Activated naive CD8-positive, alpha-beta T cell treated with anti-CD3 and anti-CD28 coated beads for 36 hours (primary cell): ENCODE measurements around the gene NOM1. TPM values are rescaled to one million over a fixed set of nuclear protein-coding genes. Genes with fewer than 3 reads are reported as not detected.
"Not testable (repeated sequence)": the region's sequence is repeated elsewhere in the genome, so short reads cannot be mapped to it uniquely, and the experiment has no call there.

ENCODE experiments used
- DNase-seq: peaks from one replicate; pipeline ENCODE4 v3.0.0; 2021
- H3K27ac Mint-ChIP-seq: one replicate; pipeline ENCODE4 v1.8.0; 2022; ENCODE audit warnings: mild to moderate bottlenecking, moderate library complexity, mixed read lengths
- H3K27me3 Mint-ChIP-seq: one replicate; pipeline ENCODE4 v1.8.0; 2022; ENCODE audit warnings: mild to moderate bottlenecking, mixed read lengths
- H3K36me3 Mint-ChIP-seq: one replicate; pipeline ENCODE4 v1.8.0; 2021; ENCODE audit warnings: mild to moderate bottlenecking, mixed read lengths
- H3K4me1 Mint-ChIP-seq: one replicate; pipeline ENCODE4 v1.8.0; 2021; ENCODE audit warnings: mixed read lengths
- H3K4me3 Mint-ChIP-seq: one replicate; pipeline ENCODE4 v1.8.0; 2022; ENCODE audit warnings: mild to moderate bottlenecking, moderate library complexity, mixed read lengths
- H3K9me3 Mint-ChIP-seq: one replicate; pipeline ENCODE4 v1.8.0; 2022; ENCODE audit warnings: mixed read lengths
- total RNA-seq, 2 experiments: library from RNA; stranded (reverse); gene quantifications; one replicate each; pipeline ENCODE4 v1.2.3, GENCODE V29; 2021

NOM1 gene
- total RNA-seq, 2 experiments from 2014 or later: 31.5 to 35.4 TPM

GRCh38 chr7:156927571-156928405, 21.7 kb upstream of the NOM1 start:
- H3K27ac Mint-ChIP-seq: no peak overlapping the region
- no peak overlapping the region for H3K4me3 Mint-ChIP-seq
- peaks cover 2% of the 10 kb centered on the region for H3K9me3 Mint-ChIP-seq
- peaks cover 46% of the 10 kb centered on the region for H3K27me3 Mint-ChIP-seq
- DNase-seq: no peak
- H3K36me3 Mint-ChIP-seq: peaks cover 3% of the 10 kb centered on the region
- peaks cover 31% of the 10 kb centered on the region for H3K4me1 Mint-ChIP-seq

GRCh38 chr7:156928406-156928747, 21.1 kb upstream of the NOM1 start:
- peaks cover under 1% of the 10 kb centered on the region for H3K36me3 Mint-ChIP-seq
- peaks cover 42% of the 10 kb centered on the region for H3K27me3 Mint-ChIP-seq
- H3K4me3 Mint-ChIP-seq: no peak overlapping the region

GRCh38 chr7:156929789-156930539, 19.5 kb upstream of the NOM1 start:
- peak overlapping the region; percentile 27 for H3K4me3 Mint-ChIP-seq
- no peaks in the 10 kb centered on the region for H3K36me3 Mint-ChIP-seq
- H3K27ac Mint-ChIP-seq: peak overlapping the region; percentile 11
- H3K9me3 Mint-ChIP-seq: no peaks in the 10 kb centered on the region
- H3K4me1 Mint-ChIP-seq: peaks cover 16% of the 10 kb centered on the region
- DNase-seq: peak; percentile 30
- H3K27me3 Mint-ChIP-seq: peaks cover 34% of the 10 kb centered on the region

More at GRCh38 chr7:156928406-156928747, 21.1 kb upstream of the NOM1 start:
- no peak for DNase-seq
- Mint-ChIP-seq H3K4me1 (peaks cover 26% of the 10 kb centered on the region), H3K27ac (no peak overlapping the region), H3K9me3 (peaks cover under 1% of the 10 kb centered on the region)

- H3K27ac Mint-ChIP-seq: no peak overlapping the region
- peaks cover 16% of the 10 kb centered on the region for H3K4me1 Mint-ChIP-seq
- H3K9me3 Mint-ChIP-seq: no peaks in the 10 kb centered on the region
- H3K36me3 Mint-ChIP-seq: no peaks in the 10 kb centered on the region
- no peak for DNase-seq
- peaks cover 39% of the 10 kb centered on the region for H3K27me3 Mint-ChIP-seq
- H3K4me3 Mint-ChIP-seq: no peak overlapping the region
Observed at GRCh38 chr7:156932006-156932405, 17.5 kb upstream of the NOM1 start.

- Mint-ChIP-seq H3K36me3 (no peaks in the 10 kb centered on the region), H3K4me3 (no peak overlapping the region), H3K9me3 (no peaks in the 10 kb centered on the region), H3K27me3 (peaks cover 25% of the 10 kb centered on the region), H3K4me1 (peaks cover 2% of the 10 kb centered on the region), H3K27ac (no peak overlapping the region)
- DNase-seq: no peak
Observed at GRCh38 chr7:156935250-156935649, 14.3 kb upstream of the NOM1 start.

GRCh38 chr7:156936766-156937165, 12.7 kb upstream of the NOM1 start:
- not testable (repeated sequence) for H3K27ac Mint-ChIP-seq, H3K4me3 Mint-ChIP-seq, H3K4me1 Mint-ChIP-seq, DNase-seq
- Mint-ChIP-seq H3K36me3 (peaks cover 13% of the 10 kb centered on the region), H3K27me3 (peaks cover 27% of the 10 kb centered on the region), H3K9me3 (peaks cover 12% of the 10 kb centered on the region)

- H3K27ac Mint-ChIP-seq: no peak overlapping the region
- H3K4me1 Mint-ChIP-seq: peaks cover 9% of the 10 kb centered on the region
- H3K27me3 Mint-ChIP-seq: peaks cover 48% of the 10 kb centered on the region
- no peak overlapping the region for H3K4me3 Mint-ChIP-seq
- no peak for DNase-seq
- peaks cover 15% of the 10 kb centered on the region for H3K36me3 Mint-ChIP-seq
- peaks cover 14% of the 10 kb centered on the region for H3K9me3 Mint-ChIP-seq
Observed at GRCh38 chr7:156940421-156941122, 8.9 kb upstream of the NOM1 start.

GRCh38 chr7:156941393-156942182, 7.9 kb upstream of the NOM1 start:
- H3K4me1 Mint-ChIP-seq: peaks cover 9% of the 10 kb centered on the region
- peaks cover 50% of the 10 kb centered on the region for H3K27me3 Mint-ChIP-seq
- peaks cover 15% of the 10 kb centered on the region for H3K36me3 Mint-ChIP-seq
- H3K9me3 Mint-ChIP-seq: peaks cover 14% of the 10 kb centered on the region
- DNase-seq: no peak
- H3K27ac Mint-ChIP-seq: peak overlapping the region; percentile 34
- H3K4me3 Mint-ChIP-seq: peak overlapping the region; percentile 40

GRCh38 chr7:156942708-156943090, 6.8 kb upstream of the NOM1 start:
- Mint-ChIP-seq H3K27me3 (peaks cover 46% of the 10 kb centered on the region), H3K27ac (peak overlapping the region; percentile 48), H3K36me3 (peaks cover 15% of the 10 kb centered on the region), H3K9me3 (peaks cover 14% of the 10 kb centered on the region), H3K4me1 (peaks cover 11% of the 10 kb centered on the region), H3K4me3 (peak overlapping the region; percentile 65)
- DNase-seq: peak; percentile 51

GRCh38 chr7:156943091-156944041, 6.1 kb upstream of the NOM1 start:
- Mint-ChIP-seq H3K9me3 (peaks cover 14% of the 10 kb centered on the region), H3K4me1 (peaks cover 11% of the 10 kb centered on the region), H3K27ac (peak overlapping the region; percentile 48), H3K27me3 (peaks cover 40% of the 10 kb centered on the region), H3K4me3 (peak overlapping the region; percentile 65), H3K36me3 (peaks cover 15% of the 10 kb centered on the region)
- DNase-seq: no peak

- DNase-seq: no peak
- Mint-ChIP-seq H3K9me3 (peaks cover 14% of the 10 kb centered on the region), H3K4me3 (no peak overlapping the region), H3K36me3 (peaks cover 15% of the 10 kb centered on the region), H3K27me3 (peaks cover 40% of the 10 kb centered on the region), H3K4me1 (peaks cover 11% of the 10 kb centered on the region), H3K27ac (no peak overlapping the region)
Observed at GRCh38 chr7:156944876-156945275, 4.6 kb upstream of the NOM1 start.

- Mint-ChIP-seq H3K36me3 (peaks cover 14% of the 10 kb centered on the region), H3K4me1 (peaks cover 21% of the 10 kb centered on the region), H3K4me3 (no peak overlapping the region), H3K27me3 (peaks cover 29% of the 10 kb centered on the region), H3K27ac (no peak overlapping the region), H3K9me3 (no peaks in the 10 kb centered on the region)
- no peak for DNase-seq
Observed at GRCh38 chr7:156947120-156947843, 2.2 kb upstream of the NOM1 start.

GRCh38 chr7:156948361-156948760, 1.2 kb upstream of the NOM1 start:
- H3K27me3 Mint-ChIP-seq: peaks cover 19% of the 10 kb centered on the region
- H3K27ac Mint-ChIP-seq: no peak overlapping the region
- no peaks in the 10 kb centered on the region for H3K9me3 Mint-ChIP-seq
- peak overlapping the region; percentile 97 for H3K4me3 Mint-ChIP-seq
- DNase-seq: no peak
- peaks cover 18% of the 10 kb centered on the region for H3K36me3 Mint-ChIP-seq
- peaks cover 23% of the 10 kb centered on the region for H3K4me1 Mint-ChIP-seq
